AG08396 (cell line): ENCODE results near the gene ULK4.

Source experiments
- DNase-seq: peaks from one replicate; pipeline ENCODE4 v3.0.0; 2012; ENCODE audit warnings: low spot score, mixed read lengths

ULK4 gene

GRCh38 chr3:41357271-41357670, 604.6 kb downstream of the ULK4 start:
- no peak for DNase-seq

DNA sequence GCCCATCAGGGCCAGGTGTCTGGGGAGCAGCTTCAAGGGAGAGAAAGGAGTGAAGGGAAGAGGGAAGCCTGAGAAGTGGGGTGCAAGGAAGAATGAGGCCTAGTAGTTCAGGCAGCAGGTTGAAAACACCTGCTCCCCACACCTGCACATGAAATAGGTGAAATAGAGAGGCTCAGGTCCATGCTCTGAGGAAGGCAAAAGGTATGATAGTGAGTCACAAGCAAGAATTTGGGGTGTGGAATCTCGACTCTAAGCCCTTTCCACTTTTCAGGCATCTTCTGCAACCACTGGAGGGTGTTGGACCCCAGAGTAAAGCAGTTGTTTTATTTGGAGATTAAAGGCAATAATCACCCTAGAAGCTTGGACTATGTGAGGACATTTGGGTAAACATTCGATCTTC, 605.1 kb downstream of the ULK4 start:
- no peak for DNase-seq

DNA sequence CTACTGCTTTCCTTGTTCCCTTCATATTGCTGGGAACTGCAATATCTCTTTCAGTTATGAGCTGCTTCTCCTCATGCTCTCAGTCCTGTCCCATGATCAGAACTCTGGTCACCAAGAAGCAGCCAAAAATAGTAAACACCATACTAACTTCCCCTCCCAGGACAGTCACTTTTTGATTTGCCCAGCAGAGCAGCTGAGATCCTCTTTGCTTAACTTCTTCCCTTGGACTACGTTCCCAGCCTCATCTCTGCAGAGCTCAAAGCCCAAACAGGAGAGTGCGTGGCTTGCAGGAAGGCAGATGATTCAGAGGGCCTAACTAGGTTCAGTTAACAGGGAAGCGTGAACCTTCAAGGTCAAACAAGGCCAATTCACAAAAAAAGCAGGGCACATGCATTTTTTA, 609.4 kb downstream of the ULK4 start:
- no peak for DNase-seq

DNA sequence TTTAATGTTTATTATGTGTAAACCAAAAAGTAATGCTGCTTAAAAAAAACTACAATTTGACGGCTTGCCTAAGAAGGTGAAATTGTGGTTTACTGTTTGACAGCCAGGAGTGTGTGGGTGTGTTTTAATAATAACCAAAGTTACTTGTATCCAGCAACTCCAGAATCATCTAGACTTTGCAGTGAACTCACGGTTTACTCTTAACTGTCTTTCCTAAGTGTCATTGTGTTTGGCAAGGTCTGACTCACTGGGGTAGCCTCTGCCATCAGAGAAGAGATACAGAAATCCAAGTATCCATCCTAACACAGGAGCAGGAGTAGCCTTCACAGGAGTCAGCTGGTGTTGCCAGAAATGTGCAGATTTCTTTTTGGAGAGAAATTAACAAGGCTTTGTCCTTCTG, 611.5 kb downstream of the ULK4 start:
- no peak for DNase-seq

GRCh38 chr3:41348401-41348800, 613.5 kb downstream of the ULK4 start:
- DNase-seq = no peak

DNA sequence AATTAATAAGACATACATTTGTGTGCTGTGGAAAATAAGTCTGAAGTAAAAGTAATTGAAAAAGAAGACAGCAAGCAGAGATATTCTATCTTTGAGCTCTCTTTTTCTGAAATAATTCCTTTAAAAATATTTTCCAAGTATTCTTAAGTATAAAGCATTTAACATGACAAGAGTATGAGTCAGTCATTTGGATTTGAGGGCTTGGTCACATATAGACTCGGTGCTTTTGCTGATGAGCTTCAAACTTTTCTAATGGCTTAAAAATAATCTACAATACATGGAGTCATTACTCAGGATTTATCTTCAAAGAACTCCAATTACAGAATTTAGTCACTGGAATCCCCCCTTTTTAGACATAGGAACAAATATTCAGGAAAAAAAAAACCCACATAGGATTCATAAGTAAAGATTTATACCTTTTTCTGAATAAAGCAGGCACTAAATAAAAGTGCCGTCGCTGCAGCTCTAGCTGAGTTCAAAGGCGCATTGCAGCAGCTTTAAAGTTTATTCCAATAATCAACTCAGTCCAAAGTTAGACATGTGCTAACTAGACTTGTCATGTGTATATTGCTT, 615.1 kb downstream of the ULK4 start:
- no peak for DNase-seq

DNA sequence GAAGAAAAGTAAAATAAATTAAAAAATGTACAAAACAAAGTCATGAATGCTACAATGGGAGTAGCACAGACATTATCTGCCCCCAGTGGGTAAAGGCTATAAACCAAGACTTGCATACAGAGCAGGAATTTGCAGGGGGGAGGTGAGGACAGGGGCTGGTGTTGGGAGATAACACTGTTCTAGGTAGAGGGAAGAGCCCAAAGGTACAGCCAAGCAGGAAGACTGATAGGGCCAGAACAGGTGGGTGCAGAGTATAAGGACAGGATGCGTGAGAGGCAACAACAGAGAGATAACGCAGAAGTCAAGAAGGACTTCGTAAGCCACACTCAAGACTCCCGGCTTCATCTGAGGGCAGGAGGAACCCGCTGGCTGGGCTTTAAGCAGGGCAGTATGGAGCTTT, 616.1 kb downstream of the ULK4 start:
- no peak for DNase-seq

DNA sequence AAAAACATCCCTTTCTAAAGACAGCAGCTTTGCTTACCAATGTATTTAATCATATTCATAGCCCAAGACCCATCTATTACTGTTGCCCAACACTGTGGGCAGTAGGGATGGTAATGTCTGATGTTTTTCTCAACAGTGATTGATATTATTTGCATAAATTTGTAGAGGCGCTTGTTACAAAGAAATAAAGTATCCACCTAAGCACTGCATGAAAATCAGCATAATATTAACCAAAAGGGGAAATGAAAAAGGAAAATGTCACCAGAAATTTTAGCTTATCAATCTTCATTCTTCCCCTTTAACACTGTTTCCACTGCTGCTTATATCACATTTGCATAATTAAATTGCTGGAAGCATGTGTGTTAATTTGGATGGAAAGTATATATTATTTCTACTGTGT, 622.1 kb downstream of the ULK4 start:
- DNase-seq = no peak

GRCh38 chr3:41338276-41338675, 623.6 kb downstream of the ULK4 start:
- no peak for DNase-seq

DNA sequence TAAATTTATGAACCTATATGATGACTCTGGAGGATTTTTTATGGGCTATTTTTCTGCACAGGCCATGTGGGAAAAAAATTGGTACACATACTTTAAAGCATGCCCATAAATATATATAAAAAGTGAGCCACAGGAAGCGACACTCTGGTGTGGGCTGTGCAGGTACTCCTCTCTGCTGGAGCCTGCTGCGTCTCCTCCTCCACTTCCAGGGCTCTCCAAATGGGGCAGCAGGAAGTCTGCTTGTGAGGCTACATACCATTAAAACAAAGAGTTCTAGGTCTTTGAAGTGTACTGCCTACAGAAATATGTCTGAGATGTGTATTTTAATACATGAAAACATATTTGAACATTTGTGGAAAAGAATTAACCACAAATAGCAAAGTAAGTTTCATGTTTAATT, 627.5 kb downstream of the ULK4 start:
- no peak for DNase-seq

GRCh38 chr3:41331041-41331440, 630.9 kb downstream of the ULK4 start:
- no peak for DNase-seq

- DNase-seq = no peak
Observed at GRCh38 chr3:41330465-41330864, 631.4 kb downstream of the ULK4 start.

- DNase-seq = no peak
Observed at GRCh38 chr3:41329881-41330280, 632.0 kb downstream of the ULK4 start.

DNA sequence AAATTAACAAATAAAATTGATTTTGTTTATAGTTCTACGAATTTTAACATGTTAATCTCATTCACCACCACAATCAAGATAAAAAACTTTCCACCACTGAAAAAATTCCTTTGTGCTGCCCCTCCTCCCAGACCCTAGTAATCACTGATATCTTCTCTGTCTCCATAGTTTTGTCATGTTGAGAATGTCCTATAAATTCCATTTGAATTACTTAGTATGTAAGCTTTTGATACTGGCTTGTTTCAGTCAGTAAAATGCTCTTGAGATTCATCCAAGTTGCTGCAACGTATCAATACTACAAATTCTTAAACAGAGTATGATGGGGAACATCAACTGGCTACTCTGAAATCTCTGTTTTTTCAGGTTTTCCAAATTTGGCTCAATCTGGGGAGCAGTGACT, 633.0 kb downstream of the ULK4 start:
- no peak for DNase-seq

GRCh38 chr3:41327718-41328117, 634.2 kb downstream of the ULK4 start:
- DNase-seq = no peak

- no peak for DNase-seq
Observed at GRCh38 chr3:41324156-41324475, 637.8 kb downstream of the ULK4 start.

- DNase-seq = no peak
Observed at GRCh38 chr3:41323467-41324155, 638.3 kb downstream of the ULK4 start.

GRCh38 chr3:41321642-41321980, 640.3 kb downstream of the ULK4 start:
- no peak for DNase-seq

- no peak for DNase-seq
Observed at GRCh38 chr3:41320953-41321641, 640.8 kb downstream of the ULK4 start.

DNA sequence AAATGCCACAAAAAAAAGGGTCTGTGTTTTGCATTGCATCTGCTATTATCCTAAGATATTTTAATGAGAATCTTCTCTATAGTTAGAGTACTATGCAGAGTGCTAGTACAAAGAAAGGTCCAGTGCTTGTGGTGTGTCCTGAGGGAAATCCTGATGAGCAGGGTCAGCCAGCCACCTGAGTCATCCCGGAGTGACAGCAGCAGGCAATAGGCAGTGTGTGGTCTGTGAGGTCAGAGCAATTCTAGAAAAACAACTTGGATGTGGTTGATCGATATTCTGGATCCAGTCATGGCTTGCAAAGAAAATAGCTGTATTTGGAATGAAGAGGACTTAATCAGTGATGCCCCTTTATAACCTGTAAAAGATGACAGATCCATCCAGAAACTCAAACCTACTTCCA, 643.4 kb downstream of the ULK4 start:
- DNase-seq = peak; percentile 15

DNA sequence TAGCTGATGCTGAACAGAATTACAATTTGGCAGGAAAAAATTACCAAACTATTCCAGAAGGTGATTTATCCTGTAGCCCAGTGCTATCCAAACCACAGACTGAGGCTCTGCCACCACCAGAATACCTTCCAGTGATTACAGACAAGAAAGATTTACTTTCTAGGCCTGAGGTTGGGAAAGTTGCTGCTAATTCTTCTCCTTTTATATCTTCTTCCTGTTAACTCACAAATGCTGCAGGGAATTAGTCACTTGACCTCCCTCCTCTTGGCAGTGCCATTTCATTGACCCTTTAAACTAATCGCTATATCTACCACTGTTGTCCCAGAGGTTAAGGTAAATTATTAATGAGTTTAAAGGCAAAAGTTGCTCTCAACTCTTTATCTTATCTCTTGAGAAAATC, 644.2 kb downstream of the ULK4 start:
- DNase-seq = no peak

DNA sequence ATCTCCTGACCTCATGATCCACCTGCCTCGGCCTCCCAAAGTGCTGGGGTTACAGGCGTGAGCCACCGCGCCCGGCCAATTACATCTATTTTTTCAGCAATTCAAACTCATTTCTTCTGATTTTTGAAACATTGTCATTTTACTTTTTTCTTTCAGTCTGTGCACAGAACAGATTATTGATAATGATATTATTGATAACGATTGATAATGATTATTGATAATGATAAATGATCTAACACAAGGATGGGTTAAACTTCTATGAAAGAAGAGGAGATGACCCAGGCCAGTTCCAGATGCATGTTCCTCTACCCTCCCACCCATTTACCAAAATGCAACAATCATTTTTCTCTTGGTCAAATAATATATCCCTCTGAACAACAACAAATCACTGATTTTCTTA, 644.6 kb downstream of the ULK4 start:
- no peak for DNase-seq

DNA sequence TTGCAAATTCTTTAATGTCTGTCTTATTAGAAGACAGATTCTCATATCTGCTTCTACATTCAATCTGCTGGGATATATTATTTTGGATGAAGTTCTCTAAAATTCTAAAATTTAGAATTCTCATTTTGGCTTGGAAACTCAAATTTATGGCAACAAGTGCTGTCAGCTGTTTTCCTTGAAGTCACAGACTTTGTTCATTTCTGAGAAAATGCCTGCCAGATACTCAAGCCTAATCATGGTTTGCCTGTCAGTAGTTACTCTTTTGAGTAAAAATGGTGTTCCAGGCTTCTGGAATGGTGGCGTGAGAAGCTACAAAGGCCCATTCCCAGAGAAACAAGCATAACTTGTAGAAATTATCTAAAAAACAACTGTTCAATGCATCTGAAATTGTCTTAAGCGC, 646.8 kb downstream of the ULK4 start:
- no peak for DNase-seq

DNA sequence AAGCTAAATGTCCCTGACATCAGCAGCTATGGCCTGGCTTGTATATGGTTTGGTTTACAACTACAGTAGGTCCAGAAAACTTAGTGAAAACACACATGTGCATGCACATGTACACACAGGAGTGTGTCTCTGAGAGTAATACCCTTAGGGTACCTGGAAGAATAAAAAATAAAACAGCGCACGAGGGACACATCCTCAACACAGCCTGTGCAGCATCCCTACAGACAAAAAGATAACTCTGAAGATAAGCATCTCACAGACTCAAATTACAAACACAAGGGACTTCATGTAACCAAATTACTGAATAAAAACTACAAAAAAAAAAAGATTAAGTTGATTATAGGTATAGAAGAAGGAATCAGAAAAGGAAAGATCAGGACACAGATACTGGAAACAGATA, 653.8 kb downstream of the ULK4 start:
- DNase-seq = no peak
